Measurements from ENCODE around the gene PREX1.

DNA sequence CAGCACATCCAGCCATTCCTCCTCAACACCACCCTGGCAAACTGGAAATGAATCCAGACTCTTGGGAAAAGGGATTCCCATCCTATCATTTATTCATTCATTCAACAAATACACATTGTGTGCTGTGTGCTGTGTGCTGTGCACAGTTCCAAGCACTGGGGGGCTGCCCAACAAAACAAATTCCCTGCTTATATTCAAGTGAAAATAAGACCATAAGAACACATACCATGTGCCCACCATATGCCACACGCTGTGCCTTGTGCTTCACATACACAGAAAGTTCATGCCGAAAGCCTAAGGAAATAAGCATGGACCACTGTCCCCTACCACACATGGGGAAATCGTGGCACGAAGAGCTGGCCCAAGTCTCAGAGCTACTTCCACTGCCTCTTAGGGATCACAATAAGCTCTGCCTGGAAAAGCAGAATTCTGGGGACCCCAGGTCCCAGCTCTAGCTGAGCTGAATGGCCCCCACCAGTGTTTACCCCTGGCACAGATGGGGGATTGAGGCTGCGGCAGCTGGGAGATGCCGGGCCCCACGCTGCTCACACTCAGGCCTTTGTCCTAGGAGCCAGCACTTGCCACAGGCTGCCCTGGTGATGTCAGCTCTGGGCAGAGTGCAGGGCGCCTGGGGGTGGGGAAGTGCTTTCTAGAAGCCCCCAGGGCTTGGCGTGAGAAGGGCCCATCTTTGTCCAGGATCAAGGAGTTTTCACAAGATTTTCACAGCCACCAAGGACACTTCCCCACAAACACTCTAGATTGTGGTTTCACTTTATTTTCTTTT, 99.6 kb downstream of the PREX1 start:
- TF ChIP-seq, protein P1, sequence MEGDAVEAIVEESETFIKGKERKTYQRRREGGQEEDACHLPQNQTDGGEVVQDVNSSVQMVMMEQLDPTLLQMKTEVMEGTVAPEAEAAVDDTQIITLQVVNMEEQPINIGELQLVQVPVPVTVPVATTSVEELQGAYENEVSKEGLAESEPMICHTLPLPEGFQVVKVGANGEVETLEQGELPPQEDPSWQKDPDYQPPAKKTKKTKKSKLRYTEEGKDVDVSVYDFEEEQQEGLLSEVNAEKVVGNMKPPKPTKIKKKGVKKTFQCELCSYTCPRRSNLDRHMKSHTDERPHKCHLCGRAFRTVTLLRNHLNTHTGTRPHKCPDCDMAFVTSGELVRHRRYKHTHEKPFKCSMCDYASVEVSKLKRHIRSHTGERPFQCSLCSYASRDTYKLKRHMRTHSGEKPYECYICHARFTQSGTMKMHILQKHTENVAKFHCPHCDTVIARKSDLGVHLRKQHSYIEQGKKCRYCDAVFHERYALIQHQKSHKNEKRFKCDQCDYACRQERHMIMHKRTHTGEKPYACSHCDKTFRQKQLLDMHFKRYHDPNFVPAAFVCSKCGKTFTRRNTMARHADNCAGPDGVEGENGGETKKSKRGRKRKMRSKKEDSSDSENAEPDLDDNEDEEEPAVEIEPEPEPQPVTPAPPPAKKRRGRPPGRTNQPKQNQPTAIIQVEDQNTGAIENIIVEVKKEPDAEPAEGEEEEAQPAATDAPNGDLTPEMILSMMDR (IDR thresholded peaks at IDR 0.05): no peak
- TF ChIP-seq POLR2A (IDR thresholded peaks at IDR 0.05) (no peak), EP300 (IDR thresholded peaks at IDR 0.05) (no peak)

Data from ovary (tissue), 3 donors.